ENCODE measurements around the gene DCAF5. TPM values are rescaled to one million over a fixed set of nuclear protein-coding genes. Genes with fewer than 3 reads are reported as not detected.
A peak's percentile ranks its signal among the peaks of the same experiment; 100 is the strongest.

The DCAF5 gene
- total and polyA plus RNA-seq, 12 donors: 19.9 to 48.0 (median 33.4) TPM

- H3K4me3 ChIP-seq: no peak overlapping the region
- intact Hi-C loops (cut with DNase I): no loop called here
- H3K27ac ChIP-seq: no peak overlapping the region
- H3K4me1 ChIP-seq (replicated peaks in 1 of 2): peaks cover 0 to 5% of the 10 kb centered on the region in 2 donors
- H3K36me3 ChIP-seq (replicated peaks in 1 of 2): no peaks in the 10 kb centered on the region
- TF ChIP-seq CTCF (IDR thresholded peaks at IDR 0.05) (no peak), POLR2A (IDR thresholded peaks at IDR 0.05) (no peak)
- H3K27me3 ChIP-seq: no peaks in the 10 kb centered on the region
- no peak for DNase-seq
- H3K9me3 ChIP-seq (replicated peaks in 1 of 3): no peaks in the 10 kb centered on the region
Measured at GRCh38 chr14:69156224-69156623, 3.3 kb upstream of the DCAF5 start.

DNA sequence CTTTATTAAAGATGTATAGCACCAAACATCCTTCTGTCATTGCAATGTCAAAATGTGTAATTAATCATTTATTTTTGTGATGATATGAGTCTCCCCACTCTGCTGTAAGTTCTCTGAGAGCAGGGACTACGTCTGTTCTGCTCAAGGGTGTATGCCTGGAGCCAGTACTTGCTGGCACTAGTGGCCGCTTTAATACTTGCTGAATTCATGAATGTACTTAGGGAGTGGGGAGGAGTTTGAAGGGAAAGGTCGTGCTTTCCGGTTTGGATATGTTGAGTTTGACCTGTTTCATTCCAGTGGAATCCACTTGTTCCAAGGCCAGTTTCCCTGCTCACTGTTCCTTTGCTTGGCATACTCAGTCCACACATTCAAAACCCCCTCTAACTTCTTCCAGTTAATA is 1.9 kb upstream of the DCAF5 start:
- intact Hi-C loops (cut with DNase I): no loop called here
- no peaks in the 10 kb centered on the region for H3K9me3 ChIP-seq (replicated peaks in 1 of 3)
- H3K36me3 ChIP-seq (replicated peaks in 1 of 2): no peaks in the 10 kb centered on the region
- TF ChIP-seq CTCF (IDR thresholded peaks at IDR 0.05): peak in 3 of 6 experiments; percentile 19 to 31 (median 30)
- peak in 1 of 2 donors; percentile 73 for TF ChIP-seq POLR2A (IDR thresholded peaks at IDR 0.05)
- peaks cover 0 to 20% of the 10 kb centered on the region in 2 donors for H3K4me1 ChIP-seq (replicated peaks in 1 of 2)
- H3K27ac ChIP-seq: peak overlapping the region in 1 of 5 donors; percentile 13
- no peak overlapping the region for H3K4me3 ChIP-seq
- WGBS, 4 donors: 26 to 43% (median 28%) methylated on average over 4 of the region's 4 CpGs
- H3K27me3 ChIP-seq: no peaks in the 10 kb centered on the region
- DNase-seq: peak; percentile 32 to 71 (median 57)

DNA sequence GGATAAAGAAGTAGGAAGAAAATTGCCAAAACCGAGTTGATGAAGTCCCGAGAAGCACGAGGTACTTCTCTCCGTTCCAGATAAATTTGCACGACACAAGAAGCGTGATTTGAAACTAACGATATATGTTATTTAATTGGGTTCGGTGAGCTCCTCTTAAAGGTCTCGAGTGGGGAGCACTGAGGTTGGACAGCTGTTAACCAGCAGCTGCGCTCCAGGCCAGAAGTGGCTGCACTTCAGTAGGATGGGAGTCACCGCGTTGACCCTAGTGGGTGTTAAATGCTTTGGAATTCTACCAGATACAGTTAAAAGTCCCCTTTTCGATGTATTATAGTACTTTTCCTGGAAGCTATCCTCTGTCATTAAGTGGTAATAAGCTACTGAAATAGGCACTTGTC is 953 bp upstream of the DCAF5 start:
- H3K27me3 ChIP-seq: no peaks in the 10 kb centered on the region
- no peaks in the 10 kb centered on the region for H3K9me3 ChIP-seq (replicated peaks in 1 of 3)
- peak; percentile 32 to 60 (median 42) for DNase-seq
- peak overlapping the region; percentile 66 to 98 (median 95) for H3K27ac ChIP-seq
- WGBS, 4 donors: 4 to 9% (median 5%) methylated on average over 13 of the region's 13 CpGs
- intact Hi-C loops (cut with DNase I): no loop called here
- no peak for TF ChIP-seq CTCF (IDR thresholded peaks at IDR 0.05)
- no peak for TF ChIP-seq POLR2A (IDR thresholded peaks at IDR 0.05)
- peak overlapping the region in 3 of 4 donors; percentile 62 to 92 (median 69) for H3K4me3 ChIP-seq
- peaks cover 0 to 1% of the 10 kb centered on the region in 2 donors for H3K36me3 ChIP-seq (replicated peaks in 1 of 2)
- peaks cover 0 to 29% of the 10 kb centered on the region in 2 donors for H3K4me1 ChIP-seq (replicated peaks in 1 of 2)

DNA sequence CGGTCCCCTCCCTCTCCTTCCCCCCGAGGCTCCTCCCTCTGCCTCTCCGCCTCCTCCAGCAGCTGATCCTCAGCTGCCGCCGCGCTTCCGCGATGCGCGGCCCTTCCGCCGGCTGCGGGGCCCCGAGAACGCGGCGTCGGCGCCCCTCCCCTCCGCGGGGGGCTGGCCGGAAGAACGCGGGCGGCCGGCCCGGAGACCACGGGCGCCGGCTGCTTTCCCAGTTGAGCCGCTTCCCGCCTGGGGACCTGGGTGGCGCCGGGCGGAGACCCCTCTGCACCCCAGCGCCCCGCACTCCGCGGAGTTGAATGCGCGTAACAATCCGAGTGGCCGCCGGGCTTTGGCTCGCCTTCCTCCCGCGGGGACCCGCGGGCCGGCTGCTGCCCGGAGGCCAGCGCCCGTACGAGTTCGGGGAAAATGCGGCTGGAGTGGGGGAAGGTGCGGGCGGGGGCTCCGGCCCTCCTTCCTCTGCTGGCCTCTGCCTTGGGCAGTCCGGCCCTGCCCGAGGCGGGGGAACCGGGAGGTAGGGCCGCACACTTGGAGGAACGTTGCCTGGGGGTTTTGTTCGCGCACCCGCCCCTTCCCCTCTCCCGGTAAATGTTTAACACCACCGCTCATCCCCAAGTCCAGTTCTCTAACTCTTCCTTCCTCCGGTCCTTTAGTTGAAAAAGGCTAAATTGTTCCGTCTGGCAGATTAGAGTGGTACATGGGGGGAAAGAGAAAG is 393 bp upstream of the DCAF5 start:
- H3K36me3 ChIP-seq (replicated peaks in 1 of 2): peaks cover 0 to 5% of the 10 kb centered on the region in 2 donors
- H3K27ac ChIP-seq: peak overlapping the region; percentile 66 to 98 (median 95)
- no peaks in the 10 kb centered on the region for H3K9me3 ChIP-seq (replicated peaks in 1 of 3)
- intact Hi-C loops (cut with DNase I): no loop called here
- 0 to 3% (median 1%) methylated on average over 7 to 72 of the region's 72 CpGs for WGBS, 4 donors
- H3K4me1 ChIP-seq (replicated peaks in 1 of 2): peaks cover 0 to 31% of the 10 kb centered on the region in 2 donors
- H3K4me3 ChIP-seq: peak overlapping the region; percentile 62 to 92 (median 75)
- no peaks in the 10 kb centered on the region for H3K27me3 ChIP-seq
- TF ChIP-seq POLR2A (IDR thresholded peaks at IDR 0.05): peak; percentile 78 to 90
- no peak for TF ChIP-seq CTCF (IDR thresholded peaks at IDR 0.05)
- peak in 5 of 7 donors; percentile 44 to 97 (median 51) for DNase-seq
